Activated T-cell treated with anti-CD3 and anti-CD28 coated beads for 1 hour (primary cell): ENCODE data around the gene NOL4L.

Source experiments
- DNase-seq: peaks from one replicate; pipeline ENCODE4 v3.0.0-alpha.2; 2020; ENCODE audit warnings: low read depth

Gene NOL4L

GRCh38 chr20:32560989-32561830 is 23.9 kb downstream of the NOL4L start:
- DNase-seq: no peak

- no peak for DNase-seq
Measured at GRCh38 chr20:32560482-32560988, 24.6 kb downstream of the NOL4L start.

- DNase-seq: no peak
Measured at GRCh38 chr20:32559753-32560380, 25.3 kb downstream of the NOL4L start.

GRCh38 chr20:32559205-32559752 is 25.9 kb downstream of the NOL4L start:
- no peak for DNase-seq

GRCh38 chr20:32558526-32558925 is 26.6 kb downstream of the NOL4L start:
- DNase-seq: no peak

- DNase-seq: no peak
Measured at GRCh38 chr20:32557319-32557718, 27.8 kb downstream of the NOL4L start.

GRCh38 chr20:32556312-32557184 is 28.6 kb downstream of the NOL4L start:
- DNase-seq: no peak

GRCh38 chr20:32555584-32555983 is 29.5 kb downstream of the NOL4L start:
- no peak for DNase-seq

- no peak for DNase-seq
Measured at GRCh38 chr20:32554965-32555289, 30.2 kb downstream of the NOL4L start.

- DNase-seq: no peak
Measured at GRCh38 chr20:32553618-32554017, 31.5 kb downstream of the NOL4L start.

GRCh38 chr20:32551693-32552092 is 33.4 kb downstream of the NOL4L start:
- no peak for DNase-seq

GRCh38 chr20:32549842-32550241 is 35.3 kb downstream of the NOL4L start:
- no peak for DNase-seq

GRCh38 chr20:32547753-32548034 is 37.4 kb downstream of the NOL4L start:
- DNase-seq: no peak

- no peak for DNase-seq
Measured at GRCh38 chr20:32546918-32547752, 38.0 kb downstream of the NOL4L start.

- DNase-seq: no peak
Measured at GRCh38 chr20:32544893-32545840, 40.0 kb downstream of the NOL4L start.

- DNase-seq: no peak
Measured at GRCh38 chr20:32544260-32544722, 40.8 kb downstream of the NOL4L start.

GRCh38 chr20:32543570-32544259 is 41.4 kb downstream of the NOL4L start:
- no peak for DNase-seq

GRCh38 chr20:32542259-32542615 is 42.9 kb downstream of the NOL4L start:
- DNase-seq: no peak

- no peak for DNase-seq
Measured at GRCh38 chr20:32541323-32542258, 43.5 kb downstream of the NOL4L start.
